RWPE1 (cell line): ENCODE results near the gene C1orf35.

Experiments used
- CTCF ChIA-PET: fragments of 350-600 bp; sonication (Branson Sonifier 250); formaldehyde crosslinking; extraction: SDS; loops from one replicate; lab custom pipeline; 2021; lab: Yijun Ruan, JAX
- POLR2A ChIA-PET: fragments of 400-600 bp; formaldehyde crosslinking; extraction: SDS; loops from one replicate; lab custom pipeline; 2020; ENCODE audit warnings: antibody characterized with exemption; ENCODE audit not compliant: low non-redundant PET; lab: Yijun Ruan, JAX
- DNase-seq: peaks from one replicate; pipeline ENCODE4 v3.0.0; 2012; ENCODE audit warnings: low spot score
- H3K27ac ChIP-seq: fragments of 450-650 bp; 2 replicates; pipeline ENCODE4 v1.5.1; 2017
- CTCF ChIP-seq: fragments of 450-650 bp; conservative IDR thresholded peaks from 2 replicates; pipeline ENCODE4 v1.5.1; 2017; ENCODE audit warnings: low read depth, mild to moderate bottlenecking

The C1orf35 gene

GRCh38 chr1:228139406-228139930, 36.3 kb upstream of the C1orf35 start:
- TF ChIP-seq CTCF, result no peak
- ChIA-PET POLR2A (interaction anchor here (0.6 kb wide), 1 partner anchor 14 kb away, joined by 3 read pairs; no protein-coding TSS in a partner anchor), CTCF (no interaction called here)
- no peak for DNase-seq
- H3K27ac ChIP-seq, result peak overlapping the region; percentile 100

- no peak for TF ChIP-seq CTCF
- CTCF ChIA-PET, result no interaction called here
- H3K27ac ChIP-seq, result no peak overlapping the region
- no peak for DNase-seq
- POLR2A ChIA-PET, result interaction anchor here (0.7 kb wide), 1 partner anchor 320 kb away, joined by 3 read pairs; no protein-coding TSS in a partner anchor
These were observed 33.8 kb upstream of the C1orf35 start for GRCh38 chr1:228136901-228137300.

DNA sequence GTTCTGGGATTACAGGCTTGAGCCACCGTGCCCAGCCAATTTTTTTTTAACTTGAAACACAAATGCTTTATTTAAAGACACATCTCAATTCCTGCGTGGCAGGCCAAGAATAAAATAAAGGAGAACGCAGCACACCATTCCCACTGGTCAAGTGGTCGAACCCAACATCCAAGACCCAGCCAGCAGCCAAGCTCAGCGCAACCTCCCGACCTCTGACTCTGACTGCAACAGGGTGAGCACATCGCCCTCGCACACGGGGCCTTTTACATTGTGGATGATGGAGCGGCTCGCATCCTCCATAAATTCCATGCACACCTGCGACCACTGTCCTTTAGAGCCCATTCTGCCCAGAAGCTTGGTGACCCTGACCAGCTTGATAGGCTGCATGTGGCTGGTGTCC, 31.5 kb upstream of the C1orf35 start:
- ChIA-PET POLR2A (interaction anchor here (0.8 kb wide), 1 partner anchor 32 kb away, joined by 3 read pairs; no protein-coding TSS in a partner anchor), CTCF (interaction anchor here (0.6 kb wide), 1 partner anchor 177 kb away, joined by 4 read pairs; no protein-coding TSS in a partner anchor)
- DNase-seq, result no peak
- TF ChIP-seq CTCF, result no peak
- no peak overlapping the region for H3K27ac ChIP-seq

DNA sequence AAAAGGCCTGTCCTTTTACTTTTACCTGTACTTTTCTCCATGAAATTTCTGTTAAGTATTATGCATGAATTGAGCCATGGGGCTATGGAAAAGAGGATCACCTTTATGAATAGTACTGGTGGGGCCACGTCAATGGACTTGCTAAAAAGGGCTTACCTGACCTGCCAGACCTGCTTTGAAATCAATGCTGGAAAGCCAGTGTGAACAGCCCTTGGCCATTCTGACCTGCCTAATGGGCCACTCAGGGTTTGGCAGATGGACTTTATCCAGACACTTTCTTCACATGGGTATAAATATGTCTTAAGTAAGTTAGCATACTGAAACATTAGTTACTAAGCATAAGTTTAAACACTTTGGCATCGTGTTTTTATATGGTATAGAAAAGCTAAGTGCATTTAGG, 28.6 kb upstream of the C1orf35 start:
- DNase-seq, result no peak
- POLR2A ChIA-PET, result interaction anchor here (0.7 to 1.2 kb wide), 2 partner anchors 17 to 34 kb away, joined by 3 read pairs; no protein-coding TSS in a partner anchor
- CTCF ChIA-PET, result interaction anchor here (0.6 to 1.5 kb wide), 3 partner anchors 35 to 597 kb away, joined by 3 to 7 read pairs (median 4); no protein-coding TSS in a partner anchor

GRCh38 chr1:228125185-228125584, 22.1 kb upstream of the C1orf35 start:
- H3K27ac ChIP-seq, result no peak overlapping the region
- POLR2A ChIA-PET, result no interaction called here
- DNase-seq, result no peak
- CTCF ChIA-PET, result no interaction called here
- no peak for TF ChIP-seq CTCF

More for the DNA sequence above, 28.6 kb upstream of the C1orf35 start:
- no peak for TF ChIP-seq CTCF
- H3K27ac ChIP-seq, result no peak overlapping the region

- H3K27ac ChIP-seq, result no peak overlapping the region
- no peak for TF ChIP-seq CTCF
- POLR2A ChIA-PET, result no interaction called here
- CTCF ChIA-PET, result no interaction called here
- DNase-seq, result no peak
These were observed 20.4 kb upstream of the C1orf35 start for GRCh38 chr1:228123505-228123904.
